Upper lobe of right lung (tissue), 1 donor: ENCODE data around the gene RECK. TPM values are rescaled to one million over a fixed set of nuclear protein-coding genes. Genes with fewer than 3 reads are reported as not detected.
"Not testable (repeated sequence)": the region's sequence is repeated elsewhere in the genome, so short reads cannot be mapped to it uniquely, and the experiment has no call there.

Experiments used
- ATAC-seq: fragments of 200-7000 bp; cut with Tn5 transposase; one replicate; pipeline ENCODE4 v1.9.1; 2020; ENCODE audit warnings: mild to moderate bottlenecking, moderate library complexity
- DNase-seq: peaks from one replicate; pipeline ENCODE4 v3.0.0-alpha.2; 2020
- H3K27ac ChIP-seq: fragments of 200-600 bp; one replicate; pipeline ENCODE4 v1.8.0; 2022
- H3K27me3 ChIP-seq: fragments of 200-600 bp; one replicate; pipeline ENCODE4 v1.8.0; 2022; ENCODE audit warnings: mild to moderate bottlenecking
- H3K36me3 ChIP-seq: fragments of 200-600 bp; one replicate; pipeline ENCODE4 v1.8.0; 2022
- H3K4me1 ChIP-seq: fragments of 200-600 bp; one replicate; pipeline ENCODE4 v1.8.0; 2022
- H3K4me3 ChIP-seq: fragments of 200-600 bp; one replicate; pipeline ENCODE4 v1.8.0; 2022; ENCODE audit warnings: mild to moderate bottlenecking
- H3K9me3 ChIP-seq: fragments of 200-600 bp; one replicate; pipeline ENCODE4 v1.8.0; 2022
- CTCF ChIP-seq: fragments of 200-600 bp; IDR thresholded peaks from one replicate; pipeline ENCODE4 v1.8.0; 2022; ENCODE audit warnings: antibody characterized with exemption
- intact Hi-C: fragments of 100-400 bp; cut with DNase I; formaldehyde crosslinking; loops from one replicate; pipeline ENCODE4 v1.11.0; 2022
- total RNA-seq: library from RNA; stranded (reverse); fragmentation: NEBNext Ultra II Directional; extraction: Animal tissue kit (Norgen Biotek cat#: 25700); gene quantifications from one replicate; pipeline ENCODE4 v1.2.1, GENCODE V29; 2021
- donor health status: DM: no; HTN: yes; CAD: no; lungs with severe emphysema.

The RECK gene
- total RNA-seq, 1 donor from 2014 or later: 20.1 TPM

GRCh38 chr9:35996358-35996970 lies 40.2 kb upstream of the RECK start:
- no peaks in the 10 kb centered on the region for H3K36me3 ChIP-seq
- ATAC-seq (peak; percentile 96), DNase-seq (no peak)
- peak overlapping the region; percentile 34 for H3K27ac ChIP-seq
- no peak for TF ChIP-seq CTCF
- H3K4me1 ChIP-seq: no peaks in the 10 kb centered on the region
- no peaks in the 10 kb centered on the region for H3K27me3 ChIP-seq
- no peak overlapping the region for H3K4me3 ChIP-seq
- intact Hi-C loops: no loop called here
- H3K9me3 ChIP-seq: no peaks in the 10 kb centered on the region

- H3K36me3 ChIP-seq, intact Hi-C loops, H3K9me3 ChIP-seq, H3K27me3 ChIP-seq, H3K4me1 ChIP-seq, H3K4me3 ChIP-seq: not testable (repeated sequence)
- ATAC-seq (peak; percentile 57), DNase-seq (peak; percentile 71)
- peak overlapping the region; percentile 34 for H3K27ac ChIP-seq
Measured at GRCh38 chr9:35997016-35997415, 39.7 kb upstream of the RECK start.

GRCh38 chr9:35998333-35998732 lies 38.4 kb upstream of the RECK start:
- intact Hi-C loops: no loop called here
- no peak overlapping the region for H3K4me3 ChIP-seq
- H3K9me3 ChIP-seq: no peaks in the 10 kb centered on the region
- DNase-seq (no peak), ATAC-seq (no peak)
- no peaks in the 10 kb centered on the region for H3K27me3 ChIP-seq
- TF ChIP-seq CTCF: no peak
- H3K27ac ChIP-seq: no peak overlapping the region
- H3K36me3 ChIP-seq: no peaks in the 10 kb centered on the region
- no peaks in the 10 kb centered on the region for H3K4me1 ChIP-seq

GRCh38 chr9:36005891-36006290 lies 30.8 kb upstream of the RECK start:
- intact Hi-C loops: no loop called here
- TF ChIP-seq CTCF: no peak

GRCh38 chr9:36006549-36007315 lies 30.0 kb upstream of the RECK start:
- TF ChIP-seq CTCF: no peak
- no peaks in the 10 kb centered on the region for H3K27me3 ChIP-seq
- no peak overlapping the region for H3K4me3 ChIP-seq
- intact Hi-C loops: no loop called here
- ATAC-seq (no peak), DNase-seq (no peak)
- no peaks in the 10 kb centered on the region for H3K9me3 ChIP-seq
- no peak overlapping the region for H3K27ac ChIP-seq
- H3K36me3 ChIP-seq: no peaks in the 10 kb centered on the region
- H3K4me1 ChIP-seq: no peaks in the 10 kb centered on the region

More at GRCh38 chr9:36005891-36006290, 30.8 kb upstream of the RECK start:
- Histone ChIP-seq H3K27ac (no peak overlapping the region), H3K36me3 (no peaks in the 10 kb centered on the region), H3K27me3 (no peaks in the 10 kb centered on the region), H3K4me1 (no peaks in the 10 kb centered on the region), H3K9me3 (no peaks in the 10 kb centered on the region), H3K4me3 (no peak overlapping the region)
- DNase-seq (no peak), ATAC-seq (no peak)

- Histone ChIP-seq H3K4me3 (no peak overlapping the region), H3K27ac (no peak overlapping the region), H3K9me3 (no peaks in the 10 kb centered on the region), H3K36me3 (no peaks in the 10 kb centered on the region), H3K27me3 (no peaks in the 10 kb centered on the region), H3K4me1 (no peaks in the 10 kb centered on the region)
- DNase-seq: no peak
- no peak for TF ChIP-seq CTCF
- intact Hi-C loops: no loop called here
- ATAC-seq: no peak
Measured at GRCh38 chr9:36007316-36007708, 29.4 kb upstream of the RECK start.
